Epidermal melanocyte (primary cell): ENCODE data around the gene CYTL1.
"Not testable (repeated sequence)": the region's sequence is repeated elsewhere in the genome, so short reads cannot be mapped to it uniquely, and the experiment has no call there.

Experiments used
- DNase-seq: peaks from one replicate; pipeline ENCODE4 v3.0.0; 2011; ENCODE audit warnings: low spot score; ENCODE audit not compliant: insufficient read length

The CYTL1 gene

GRCh38 chr4:5034206-5034605 is 14.9 kb upstream of the CYTL1 start:
- no peak for DNase-seq

- DNase-seq: no peak
These were observed 14.1 kb upstream of the CYTL1 start for GRCh38 chr4:5033281-5033841.

- no peak for DNase-seq
These were observed 13.6 kb upstream of the CYTL1 start for GRCh38 chr4:5032813-5033212.

GRCh38 chr4:5030927-5031326 is 11.7 kb upstream of the CYTL1 start:
- DNase-seq: no peak

GRCh38 chr4:5030221-5030620 is 11.0 kb upstream of the CYTL1 start:
- no peak for DNase-seq

- DNase-seq: no peak
These were observed 10.2 kb upstream of the CYTL1 start for GRCh38 chr4:5029447-5029846.

- DNase-seq: no peak
These were observed 9.2 kb upstream of the CYTL1 start for GRCh38 chr4:5028480-5028879.

- no peak for DNase-seq
These were observed 8.1 kb upstream of the CYTL1 start for GRCh38 chr4:5027346-5027745.

- DNase-seq: no peak
These were observed 7.1 kb upstream of the CYTL1 start for GRCh38 chr4:5026371-5026770.

- no peak for DNase-seq
These were observed 5.4 kb upstream of the CYTL1 start for GRCh38 chr4:5024673-5025072.

- no peak for DNase-seq
These were observed 2.3 kb upstream of the CYTL1 start for GRCh38 chr4:5021546-5021945.

GRCh38 chr4:5020341-5020740 is 1.1 kb upstream of the CYTL1 start:
- DNase-seq: no peak

- no peak for DNase-seq
These were observed 538 bp upstream of the CYTL1 start for GRCh38 chr4:5019796-5020195.

- no peak for DNase-seq
These were observed 655 bp downstream of the CYTL1 start for GRCh38 chr4:5018603-5019002.

GRCh38 chr4:5018096-5018495 is 1.2 kb downstream of the CYTL1 start:
- DNase-seq: no peak

GRCh38 chr4:5014007-5014682 is 5.1 kb downstream of the CYTL1 start:
- DNase-seq: no peak

- DNase-seq: no peak
These were observed 6.3 kb downstream of the CYTL1 start for GRCh38 chr4:5012958-5013357.

GRCh38 chr4:5012244-5012898 is 6.9 kb downstream of the CYTL1 start:
- DNase-seq: no peak

GRCh38 chr4:5010984-5011383 is 8.3 kb downstream of the CYTL1 start:
- no peak for DNase-seq

- DNase-seq: no peak
These were observed 9.5 kb downstream of the CYTL1 start for GRCh38 chr4:5009796-5010195.

GRCh38 chr4:5006932-5007331 is 12.3 kb downstream of the CYTL1 start:
- DNase-seq: not testable (repeated sequence)

- DNase-seq: no peak
These were observed 14.8 kb downstream of the CYTL1 start for GRCh38 chr4:5004496-5004895.

- DNase-seq: no peak
These were observed 15.3 kb downstream of the CYTL1 start for GRCh38 chr4:5003918-5004317.
